Neural cell (in vitro differentiated cells): ENCODE results near the gene TNFSF11. TPM values are rescaled to one million over a fixed set of nuclear protein-coding genes. Genes with fewer than 3 reads are reported as not detected.

Source experiments
- H2AFZ ChIP-seq: fragments of 200-600, 300-800 bp; sonication (generic), shearing (Covaris generic); 2 replicates; pipeline ENCODE4 v1.6.0; 2014; ENCODE audit warnings: low read depth, mild to moderate bottlenecking, antibody characterized with exemption, low read length, moderate library complexity
- H3F3A ChIP-seq: fragments of 200-600 bp; shearing (Covaris generic); 2 replicates; pipeline ENCODE4 v1.6.1; 2016; ENCODE audit warnings: mild to moderate bottlenecking, moderate library complexity, mixed read lengths, antibody characterized with exemption, low read length; ENCODE audit not compliant: insufficient read depth, poor library complexity, severe bottlenecking
- H3K27ac ChIP-seq: fragments of 200-600, 300-800 bp; sonication (generic), shearing (Covaris generic); 2 replicates; pipeline ENCODE4 v1.5.1; 2014; ENCODE audit warnings: mild to moderate bottlenecking, low read length, moderate library complexity
- H3K27me3 ChIP-seq: fragments of 300-800, 200-600 bp; sonication (generic), shearing (Covaris generic); 2 replicates; pipeline ENCODE4 v1.6.0; 2014; ENCODE audit warnings: mild to moderate bottlenecking, low read depth, low read length, moderate library complexity; ENCODE audit not compliant: insufficient read depth
- H3K36me3 ChIP-seq: fragments of 300-800, 200-600 bp; sonication (generic), shearing (Covaris generic); 2 replicates; pipeline ENCODE4 v1.5.1; 2014; ENCODE audit warnings: mild to moderate bottlenecking, antibody characterized with exemption, low read length, moderate library complexity; ENCODE audit not compliant: insufficient read depth
- H3K4me2 ChIP-seq: fragments of 300-800, 200-600 bp; sonication (generic), shearing (Covaris generic); 2 replicates; pipeline ENCODE4 v1.6.0; 2014; ENCODE audit warnings: mild to moderate bottlenecking, low read length
- H3K4me3 ChIP-seq: fragments of 300-800, 200-600 bp; sonication (generic), shearing (Covaris generic); 2 replicates; pipeline ENCODE4 v1.5.1; 2014; ENCODE audit warnings: mild to moderate bottlenecking, low read length, moderate library complexity
- H3K79me2 ChIP-seq: fragments of 200-600 bp; shearing (Covaris generic); replicated peaks from 2 replicates; pipeline ENCODE4 v1.6.0; 2014; ENCODE audit warnings: mild to moderate bottlenecking, low read length, moderate library complexity; ENCODE audit not compliant: insufficient read depth
- H3K9ac ChIP-seq: fragments of 300-800, 200-600 bp; sonication (generic), shearing (Covaris generic); 2 replicates; pipeline ENCODE4 v1.6.1; 2016; ENCODE audit warnings: mild to moderate bottlenecking, low read length, mixed read lengths
- H3K9me2 ChIP-seq: fragments of 200-600 bp; shearing (Covaris generic); 2 replicates; pipeline ENCODE4 v1.6.1; 2016; ENCODE audit warnings: mild to moderate bottlenecking, low read length, mixed read lengths; ENCODE audit not compliant: insufficient read depth
- H3K9me3 ChIP-seq: fragments of 200-600, 300-800 bp; sonication (generic), shearing (Covaris generic); 2 replicates; pipeline ENCODE4 v1.6.1; 2016; ENCODE audit warnings: mild to moderate bottlenecking, mixed run types, low read length, moderate library complexity, mixed read lengths
- H4K20me1 ChIP-seq: fragments of 200-600 bp; shearing (Covaris generic); 2 replicates; pipeline ENCODE4 v1.6.1; 2016; ENCODE audit warnings: mild to moderate bottlenecking, mixed run types; ENCODE audit not compliant: insufficient read depth
- EP300 ChIP-seq: fragments of 450-650 bp; conservative IDR thresholded peaks from 2 replicates; pipeline ENCODE4 v1.6.1; 2014; ENCODE audit warnings: antibody characterized with exemption, mild to moderate bottlenecking, moderate library complexity; ENCODE audit not compliant: poor library complexity, severe bottlenecking
- EZH2 ChIP-seq: fragments of 200-600, 300-800 bp; shearing (Covaris generic), sonication (generic); IDR thresholded peaks from 2 replicates; pipeline ENCODE4 v1.6.1; 2014; ENCODE audit warnings: antibody characterized with exemption, low read length, borderline replicate concordance, mild to moderate bottlenecking; ENCODE audit not compliant: insufficient read depth, poor library complexity, severe bottlenecking
- MXI1 ChIP-seq: fragments of 450-650 bp; conservative IDR thresholded peaks from 2 replicates; pipeline ENCODE4 v1.6.1; 2014; ENCODE audit warnings: antibody characterized with exemption, mild to moderate bottlenecking; ENCODE audit not compliant: poor library complexity, severe bottlenecking
- POLR2AphosphoS5 ChIP-seq: IDR thresholded peaks from 2 replicates; pipeline ENCODE4 v1.6.1; 2012
- RAD21 ChIP-seq: fragments of 450-650 bp; conservative IDR thresholded peaks from 2 replicates; pipeline ENCODE4 v1.6.1; 2014; ENCODE audit warnings: antibody characterized with exemption, mild to moderate bottlenecking, moderate library complexity
- SMC3 ChIP-seq: fragments of 450-650 bp; conservative IDR thresholded peaks from 2 replicates; pipeline ENCODE4 v1.6.1; 2014; ENCODE audit warnings: antibody characterized with exemption, mild to moderate bottlenecking, moderate library complexity; ENCODE audit not compliant: poor library complexity
- TAF1 ChIP-seq: IDR thresholded peaks from 2 replicates; pipeline ENCODE4 v1.6.1; 2012; ENCODE audit warnings: low read depth
- polyA plus RNA-seq: library from polyadenylated mRNA; depleted of rRNA; stranded (reverse); fragments of >200 nt; gene quantifications from 2 replicates; pipeline ENCODE4 v1.2.3, GENCODE V29; 2014
- TF ChIP-seq, protein P1 (sequence below): fragments of 450-650 bp; IDR thresholded peaks from 2 replicates; pipeline ENCODE4 v1.5.1; 2014; ENCODE audit warnings: antibody characterized with exemption, mild to moderate bottlenecking, moderate library complexity; ENCODE audit not compliant: poor library complexity, severe bottlenecking
- TF ChIP-seq, protein P2 (sequence below): IDR thresholded peaks from 2 replicates; pipeline ENCODE4 v1.6.1; 2012; ENCODE audit warnings: borderline replicate concordance

TNFSF11 gene
- polyA plus RNA-seq, 1 donor from 2014 or later = not detected

GRCh38 chr13:42538996-42539395, 35.0 kb upstream of the TNFSF11 start:
- H3K27ac ChIP-seq = no peak overlapping the region
- no peak overlapping the region for H3K9ac ChIP-seq
- H3K4me2 ChIP-seq = no peak overlapping the region
- no peak for TF ChIP-seq MXI1
- TF ChIP-seq EP300 = no peak
- TF ChIP-seq TAF1 = no peak
- no peak for TF ChIP-seq EZH2
- no peak for TF ChIP-seq RAD21
- TF ChIP-seq POLR2AphosphoS5 = no peak
- TF ChIP-seq, protein P1, sequence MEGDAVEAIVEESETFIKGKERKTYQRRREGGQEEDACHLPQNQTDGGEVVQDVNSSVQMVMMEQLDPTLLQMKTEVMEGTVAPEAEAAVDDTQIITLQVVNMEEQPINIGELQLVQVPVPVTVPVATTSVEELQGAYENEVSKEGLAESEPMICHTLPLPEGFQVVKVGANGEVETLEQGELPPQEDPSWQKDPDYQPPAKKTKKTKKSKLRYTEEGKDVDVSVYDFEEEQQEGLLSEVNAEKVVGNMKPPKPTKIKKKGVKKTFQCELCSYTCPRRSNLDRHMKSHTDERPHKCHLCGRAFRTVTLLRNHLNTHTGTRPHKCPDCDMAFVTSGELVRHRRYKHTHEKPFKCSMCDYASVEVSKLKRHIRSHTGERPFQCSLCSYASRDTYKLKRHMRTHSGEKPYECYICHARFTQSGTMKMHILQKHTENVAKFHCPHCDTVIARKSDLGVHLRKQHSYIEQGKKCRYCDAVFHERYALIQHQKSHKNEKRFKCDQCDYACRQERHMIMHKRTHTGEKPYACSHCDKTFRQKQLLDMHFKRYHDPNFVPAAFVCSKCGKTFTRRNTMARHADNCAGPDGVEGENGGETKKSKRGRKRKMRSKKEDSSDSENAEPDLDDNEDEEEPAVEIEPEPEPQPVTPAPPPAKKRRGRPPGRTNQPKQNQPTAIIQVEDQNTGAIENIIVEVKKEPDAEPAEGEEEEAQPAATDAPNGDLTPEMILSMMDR = no peak
- TF ChIP-seq, protein P2, sequence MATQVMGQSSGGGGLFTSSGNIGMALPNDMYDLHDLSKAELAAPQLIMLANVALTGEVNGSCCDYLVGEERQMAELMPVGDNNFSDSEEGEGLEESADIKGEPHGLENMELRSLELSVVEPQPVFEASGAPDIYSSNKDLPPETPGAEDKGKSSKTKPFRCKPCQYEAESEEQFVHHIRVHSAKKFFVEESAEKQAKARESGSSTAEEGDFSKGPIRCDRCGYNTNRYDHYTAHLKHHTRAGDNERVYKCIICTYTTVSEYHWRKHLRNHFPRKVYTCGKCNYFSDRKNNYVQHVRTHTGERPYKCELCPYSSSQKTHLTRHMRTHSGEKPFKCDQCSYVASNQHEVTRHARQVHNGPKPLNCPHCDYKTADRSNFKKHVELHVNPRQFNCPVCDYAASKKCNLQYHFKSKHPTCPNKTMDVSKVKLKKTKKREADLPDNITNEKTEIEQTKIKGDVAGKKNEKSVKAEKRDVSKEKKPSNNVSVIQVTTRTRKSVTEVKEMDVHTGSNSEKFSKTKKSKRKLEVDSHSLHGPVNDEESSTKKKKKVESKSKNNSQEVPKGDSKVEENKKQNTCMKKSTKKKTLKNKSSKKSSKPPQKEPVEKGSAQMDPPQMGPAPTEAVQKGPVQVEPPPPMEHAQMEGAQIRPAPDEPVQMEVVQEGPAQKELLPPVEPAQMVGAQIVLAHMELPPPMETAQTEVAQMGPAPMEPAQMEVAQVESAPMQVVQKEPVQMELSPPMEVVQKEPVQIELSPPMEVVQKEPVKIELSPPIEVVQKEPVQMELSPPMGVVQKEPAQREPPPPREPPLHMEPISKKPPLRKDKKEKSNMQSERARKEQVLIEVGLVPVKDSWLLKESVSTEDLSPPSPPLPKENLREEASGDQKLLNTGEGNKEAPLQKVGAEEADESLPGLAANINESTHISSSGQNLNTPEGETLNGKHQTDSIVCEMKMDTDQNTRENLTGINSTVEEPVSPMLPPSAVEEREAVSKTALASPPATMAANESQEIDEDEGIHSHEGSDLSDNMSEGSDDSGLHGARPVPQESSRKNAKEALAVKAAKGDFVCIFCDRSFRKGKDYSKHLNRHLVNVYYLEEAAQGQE = no peak
- no peak for TF ChIP-seq SMC3
- no peaks in the 10 kb centered on the region for H3K27me3 ChIP-seq
- H3K9me2 ChIP-seq = no peaks in the 10 kb centered on the region
- no peaks in the 10 kb centered on the region for H3F3A ChIP-seq
- no peak overlapping the region for H3K4me3 ChIP-seq
- H2AFZ ChIP-seq = no peak overlapping the region
- H3K9me3 ChIP-seq = no peaks in the 10 kb centered on the region
- no peaks in the 10 kb centered on the region for H3K79me2 ChIP-seq
- H4K20me1 ChIP-seq = no peaks in the 10 kb centered on the region
- no peaks in the 10 kb centered on the region for H3K36me3 ChIP-seq

DNA sequence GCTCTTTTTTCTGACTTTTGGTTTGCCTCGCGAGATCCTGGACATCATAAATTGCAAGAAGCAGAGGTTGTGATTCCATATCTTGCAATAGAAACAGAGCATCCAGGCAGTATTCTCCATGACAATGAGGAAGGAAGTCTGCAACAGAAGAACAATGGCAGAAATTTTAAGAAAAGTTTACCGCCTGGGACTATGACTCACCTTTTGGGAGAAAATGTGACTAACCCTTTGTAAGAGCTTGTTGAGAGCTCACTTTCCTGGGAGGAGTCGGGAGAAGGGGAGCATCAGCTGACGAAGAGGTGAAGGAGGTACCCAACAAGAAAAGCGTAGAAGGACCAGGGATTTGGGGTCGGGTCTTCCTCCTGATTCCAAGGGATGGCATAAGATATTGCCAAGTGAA, 34.3 kb upstream of the TNFSF11 start:
- TF ChIP-seq, protein P2 = no peak
- no peak for TF ChIP-seq POLR2AphosphoS5
- no peak for TF ChIP-seq EP300
- TF ChIP-seq, protein P1 = no peak
- no peak for TF ChIP-seq EZH2
- no peak for TF ChIP-seq TAF1
- TF ChIP-seq MXI1 = no peak
- TF ChIP-seq SMC3 = no peak
- H3K27me3 ChIP-seq = no peaks in the 10 kb centered on the region
- no peaks in the 10 kb centered on the region for H4K20me1 ChIP-seq
- no peaks in the 10 kb centered on the region for H3K9me2 ChIP-seq
- H3K36me3 ChIP-seq = no peaks in the 10 kb centered on the region
- no peak overlapping the region for H3K9ac ChIP-seq
- no peaks in the 10 kb centered on the region for H3K79me2 ChIP-seq
- H2AFZ ChIP-seq = no peak overlapping the region
- no peaks in the 10 kb centered on the region for H3K9me3 ChIP-seq
- no peak overlapping the region for H3K27ac ChIP-seq
- no peak overlapping the region for H3K4me3 ChIP-seq
- H3F3A ChIP-seq = no peaks in the 10 kb centered on the region
- H3K4me2 ChIP-seq = no peak overlapping the region
